Central memory CD4-positive, alpha-beta T cell (primary cell): Measurements from ENCODE around the gene MAP4K5.

Experiments
- DNase-seq: peaks from one replicate; pipeline ENCODE4 v3.0.0; 2022

The MAP4K5 gene

DNA sequence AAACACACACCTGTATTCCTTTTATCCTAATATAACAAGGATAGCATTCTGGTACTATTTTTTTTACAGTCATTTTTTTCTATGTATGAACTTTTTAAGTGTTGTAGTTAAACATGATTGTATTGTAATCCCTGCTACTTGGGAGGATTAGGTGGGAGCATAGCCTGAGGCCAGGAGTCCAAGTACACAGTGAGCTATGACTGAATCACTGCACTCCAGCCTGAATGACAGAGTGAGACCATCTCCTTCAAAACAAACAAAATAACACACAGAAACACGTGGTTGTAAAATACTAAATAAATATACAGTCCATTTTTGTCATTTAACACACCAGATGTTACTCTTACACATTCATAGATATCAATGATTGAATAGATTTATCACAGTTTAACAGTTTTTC lies 56.9 kb downstream of the MAP4K5 start:
- DNase-seq = no peak

DNA sequence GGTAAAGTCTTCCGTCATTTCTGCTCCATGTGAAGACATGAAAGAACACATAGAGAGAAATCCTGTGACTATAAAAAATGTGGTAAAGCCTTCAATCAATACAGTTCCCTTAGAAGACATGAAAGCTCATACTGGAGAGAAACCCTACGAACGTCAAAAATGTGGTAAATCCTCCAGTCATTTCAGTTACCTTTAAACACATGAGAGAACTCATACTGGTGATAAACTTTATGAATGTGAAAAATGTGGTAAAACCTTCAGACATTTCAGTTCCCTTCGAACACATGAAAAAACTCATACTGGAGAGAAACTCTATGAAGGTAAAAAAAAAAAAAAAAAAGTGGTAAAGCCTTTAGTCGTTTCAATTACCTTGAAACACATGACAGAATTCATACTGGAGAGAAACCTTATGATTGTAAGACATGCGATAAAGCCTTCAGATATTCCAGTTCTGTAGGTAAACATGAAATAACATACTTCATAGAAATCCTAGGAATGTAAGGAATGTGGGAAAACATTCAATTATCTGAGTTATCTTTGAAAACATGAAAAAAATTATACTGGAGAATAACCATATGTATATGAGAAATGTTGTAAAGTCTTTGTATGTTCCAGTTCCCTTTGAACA lies 60.4 kb downstream of the MAP4K5 start:
- DNase-seq = no peak

DNA sequence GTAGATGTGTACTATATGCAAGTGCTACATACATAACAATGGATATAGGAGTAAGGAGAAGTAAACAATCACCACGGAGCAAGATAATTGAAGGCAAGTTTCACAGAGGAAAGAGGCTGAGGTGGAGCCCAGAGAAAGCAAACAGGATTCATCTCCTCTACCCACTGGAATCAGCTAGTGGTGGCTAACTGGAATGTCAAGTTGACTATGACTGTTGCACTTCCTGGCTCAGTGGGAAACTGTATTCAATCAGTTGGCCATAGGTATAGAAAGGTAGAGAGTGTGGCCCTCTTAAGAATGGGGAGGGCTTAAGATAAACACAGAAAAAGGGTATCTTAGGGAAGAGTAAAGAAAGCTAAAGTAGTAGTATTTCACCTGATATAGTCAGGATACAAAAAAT lies 62.4 kb downstream of the MAP4K5 start:
- DNase-seq = no peak

DNA sequence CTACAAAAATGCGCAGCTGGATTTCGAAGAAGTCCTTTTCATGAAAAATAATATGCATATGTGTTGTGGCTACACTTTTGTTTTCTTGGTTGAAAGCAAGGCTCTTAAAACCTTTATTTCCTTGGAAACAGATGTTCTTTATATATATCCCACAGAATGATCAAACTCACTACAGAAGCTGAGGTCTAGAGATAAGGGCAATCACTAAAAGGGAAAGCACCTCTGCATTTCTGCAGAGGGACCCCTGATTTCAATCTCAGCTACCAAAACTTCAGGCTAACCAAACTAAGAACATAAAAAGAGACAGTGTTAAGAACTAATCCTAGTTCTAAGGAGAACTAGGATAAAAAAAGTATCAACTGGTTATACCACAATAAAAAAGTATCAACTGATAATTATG lies 70.3 kb downstream of the MAP4K5 start:
- DNase-seq = no peak

DNA sequence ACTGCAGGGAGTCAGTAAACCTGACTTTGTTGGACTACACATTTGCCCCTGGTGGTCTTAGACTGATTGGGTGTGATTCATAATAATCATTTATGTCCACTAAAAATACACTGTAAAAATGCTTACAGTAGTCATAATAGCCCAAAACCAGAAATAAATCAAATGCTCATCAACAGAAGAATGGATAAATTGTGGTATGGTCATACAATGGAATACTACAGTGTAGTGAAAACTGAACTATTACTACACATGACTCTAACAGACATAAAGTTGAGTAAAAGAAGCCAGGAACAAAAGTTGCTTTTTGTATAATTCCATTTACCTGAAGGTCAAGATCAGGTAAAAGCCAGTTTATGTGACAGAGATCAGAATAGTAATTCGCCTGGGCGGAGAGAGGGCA lies 78.5 kb downstream of the MAP4K5 start:
- no peak for DNase-seq

DNA sequence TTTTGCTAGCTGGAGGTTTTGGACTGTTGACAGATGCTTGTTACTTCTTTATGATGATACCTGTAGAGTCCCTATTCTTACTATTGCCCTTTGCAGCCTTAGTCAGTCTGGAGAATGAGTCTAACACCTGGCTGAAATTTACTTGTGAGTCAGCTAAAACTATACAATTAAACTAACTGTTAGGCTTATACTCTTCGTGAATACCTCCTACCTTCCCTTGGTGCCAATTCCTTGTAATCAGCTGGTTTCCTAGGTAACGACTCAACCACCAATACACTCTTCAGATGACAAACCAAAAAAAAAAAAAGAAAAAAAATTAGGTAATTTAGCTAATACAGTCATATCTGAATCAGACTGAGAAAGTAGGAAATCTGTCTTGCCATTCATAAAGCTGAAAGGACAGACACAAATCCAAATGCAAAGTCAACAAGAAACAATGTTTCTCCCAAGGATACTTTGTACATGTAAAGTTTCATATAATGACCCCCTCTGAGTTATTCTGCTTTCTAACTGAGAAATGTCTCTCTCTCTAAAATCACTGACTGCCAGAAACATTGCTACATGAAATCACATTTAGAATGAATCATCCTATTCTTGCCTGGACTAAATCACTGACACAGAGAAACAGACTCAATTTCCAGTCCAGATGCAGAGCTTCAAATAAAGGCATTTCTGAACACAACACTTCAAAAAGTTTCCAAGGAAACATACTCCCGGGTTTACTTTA lies 79.2 kb downstream of the MAP4K5 start:
- DNase-seq = no peak

DNA sequence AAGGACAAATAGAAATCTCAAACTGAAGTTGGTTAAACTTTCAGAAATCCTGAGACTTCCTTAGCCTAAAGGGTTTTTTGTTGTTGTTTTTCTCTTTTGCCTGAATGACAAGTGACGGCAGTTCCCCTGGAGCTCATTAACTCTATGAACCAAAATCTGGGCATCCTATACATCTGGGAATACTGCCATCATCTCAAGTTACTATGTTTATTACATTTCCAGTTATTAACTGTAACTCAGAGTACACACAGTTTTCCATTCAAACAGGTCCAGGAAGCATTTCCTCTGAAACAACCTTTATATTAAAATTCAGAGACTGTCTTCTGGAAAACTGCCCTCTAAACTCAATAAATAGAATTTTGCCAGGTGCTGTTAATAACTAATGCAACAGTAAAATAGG lies 80.1 kb downstream of the MAP4K5 start:
- no peak for DNase-seq

DNA sequence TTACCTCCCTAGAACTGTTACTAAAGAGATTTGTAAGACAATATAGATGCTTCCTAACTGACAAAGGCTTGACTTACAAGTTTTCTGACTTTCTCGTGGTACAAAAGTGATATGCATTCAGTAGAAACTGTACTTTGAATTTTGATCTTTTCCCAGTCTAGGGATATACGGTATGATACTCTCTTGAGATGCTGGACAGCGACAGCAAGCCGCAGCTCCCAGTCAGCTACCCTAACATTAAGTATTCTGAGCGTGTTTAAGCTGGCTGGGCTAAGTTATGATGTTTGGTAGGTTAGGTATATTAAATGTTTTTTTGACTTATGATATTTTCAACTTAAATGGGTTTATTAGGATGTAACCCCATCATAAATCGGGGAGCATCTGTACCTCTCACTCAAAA lies 80.5 kb downstream of the MAP4K5 start:
- no peak for DNase-seq

DNA sequence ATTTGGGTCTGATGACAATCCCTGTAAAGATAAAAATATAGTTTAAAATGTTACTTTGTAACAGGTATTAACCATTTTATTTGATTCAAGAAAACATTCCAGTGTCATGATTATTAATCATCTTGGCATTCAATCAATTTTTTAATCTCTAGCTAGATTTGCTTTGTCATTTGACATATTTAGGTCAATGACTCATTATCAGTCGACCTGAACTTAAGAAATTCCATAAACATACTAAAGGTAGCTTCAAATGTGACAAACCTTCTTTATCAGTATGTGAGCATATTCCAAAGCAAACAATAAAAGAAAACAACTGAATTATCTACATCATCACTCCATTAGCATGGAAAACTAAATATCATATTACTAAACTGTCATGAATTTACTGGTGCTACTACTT lies 84.9 kb downstream of the MAP4K5 start:
- no peak for DNase-seq

DNA sequence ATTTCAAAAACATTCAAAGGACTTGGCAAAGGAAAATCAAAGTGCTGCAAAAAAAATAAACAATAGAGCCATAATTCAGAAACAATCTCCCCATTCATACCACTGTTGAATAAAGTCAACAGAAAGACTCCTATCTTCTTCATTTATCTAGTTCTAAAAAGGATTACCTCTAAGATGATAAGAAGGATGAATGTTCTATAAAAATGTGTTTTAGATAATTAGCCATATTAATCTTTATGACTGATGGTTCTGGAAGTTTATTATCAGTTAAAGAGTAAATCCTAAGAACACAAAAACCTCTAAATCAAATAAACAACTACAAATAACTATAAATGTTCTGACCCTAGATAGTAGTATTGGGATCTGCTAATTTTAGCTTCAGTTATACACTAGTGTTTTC lies 97.8 kb downstream of the MAP4K5 start:
- no peak for DNase-seq

DNA sequence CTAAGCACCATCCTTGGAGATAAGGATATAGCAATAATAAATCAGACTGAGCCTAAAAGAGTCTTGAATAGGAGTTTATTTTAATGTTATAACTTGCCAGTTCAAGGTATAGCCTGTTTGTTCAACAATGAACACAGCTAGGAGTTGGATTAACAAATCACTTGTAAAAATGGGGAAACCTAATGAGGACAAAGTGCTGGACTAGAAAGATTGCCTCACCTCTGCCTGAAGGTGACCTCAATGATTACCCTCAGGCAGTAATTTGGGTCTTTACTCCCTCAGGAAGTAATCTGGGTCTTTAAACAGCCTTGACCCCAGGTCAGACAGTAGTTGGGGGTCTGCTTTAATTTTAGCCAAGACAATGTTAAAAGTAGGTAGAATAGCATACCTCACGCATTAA lies 100.2 kb downstream of the MAP4K5 start:
- no peak for DNase-seq

DNA sequence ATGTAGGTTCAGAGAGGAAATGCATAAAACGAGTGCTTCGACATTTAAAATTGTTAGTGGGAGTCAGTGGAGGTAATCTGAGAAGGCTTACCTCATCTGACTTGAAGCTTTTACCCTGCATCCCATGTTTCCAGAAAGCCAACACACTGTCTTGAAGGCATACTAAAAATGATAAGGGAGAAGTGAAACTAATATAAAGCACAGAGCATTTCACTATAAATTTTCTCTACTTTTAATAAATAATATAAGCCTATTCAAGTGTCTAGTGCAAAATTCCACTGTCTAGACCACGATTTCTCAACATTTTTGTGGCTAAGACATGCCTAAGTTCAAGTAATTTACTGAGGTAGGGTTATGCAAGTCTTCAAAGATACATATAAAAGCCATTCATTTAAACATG lies 106.6 kb downstream of the MAP4K5 start:
- no peak for DNase-seq

DNA sequence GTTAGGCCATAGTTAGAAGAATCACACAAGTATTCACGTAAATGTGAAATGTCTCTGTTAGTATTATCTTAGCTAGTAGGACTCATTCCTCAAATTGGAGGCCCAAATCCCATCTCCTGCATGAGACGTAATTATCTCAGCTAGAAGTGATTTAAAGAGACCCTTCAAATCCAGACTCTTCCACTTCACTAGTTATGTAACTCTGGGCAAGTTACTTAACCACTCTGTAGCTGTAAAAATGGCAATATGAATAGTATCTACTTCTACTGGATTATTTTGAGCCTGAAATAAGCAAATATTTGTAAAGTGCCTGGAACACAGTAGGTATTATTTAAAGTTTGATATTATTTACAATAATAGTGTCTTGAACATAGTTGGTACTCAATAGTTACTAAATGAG lies 107.3 kb downstream of the MAP4K5 start:
- DNase-seq = no peak

DNA sequence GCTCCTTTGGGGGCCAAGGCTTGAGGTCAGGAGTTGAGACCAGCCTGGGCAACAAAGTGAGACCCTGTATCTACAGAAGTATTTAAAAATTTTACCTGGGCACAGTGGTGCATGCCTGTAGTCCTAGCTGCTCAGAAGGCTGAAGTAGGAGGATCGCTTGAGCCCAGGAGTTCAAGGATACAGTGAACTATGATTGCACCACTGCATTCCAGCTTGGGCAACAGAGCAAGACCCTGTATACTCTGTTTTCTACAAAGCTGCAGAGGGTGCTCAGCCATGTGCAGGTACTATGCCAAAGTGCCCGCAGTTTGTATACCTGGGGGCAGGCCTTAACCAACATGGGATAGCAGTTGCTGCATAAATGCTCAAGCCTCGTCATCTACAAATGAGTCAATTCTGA lies 108.8 kb downstream of the MAP4K5 start:
- DNase-seq = no peak

DNA sequence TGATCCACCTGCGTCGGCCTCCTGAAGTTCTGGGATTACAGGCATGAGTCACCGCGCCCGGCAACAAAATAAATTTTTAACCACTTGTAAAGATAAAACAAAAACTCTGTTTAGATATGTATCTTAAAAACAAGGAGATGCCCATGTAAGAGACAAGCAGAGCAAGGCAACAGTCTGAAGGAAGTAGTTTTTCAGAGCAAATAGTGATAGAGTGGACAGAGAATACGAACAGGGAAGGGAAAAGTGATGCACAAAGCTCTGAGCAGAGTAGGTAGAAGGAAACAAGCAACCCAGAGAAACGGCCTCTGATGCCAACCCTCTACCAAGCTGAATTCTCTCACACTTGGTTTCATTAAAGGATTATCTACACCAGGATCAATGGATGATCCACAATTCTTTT lies 110.9 kb downstream of the MAP4K5 start:
- DNase-seq = no peak

DNA sequence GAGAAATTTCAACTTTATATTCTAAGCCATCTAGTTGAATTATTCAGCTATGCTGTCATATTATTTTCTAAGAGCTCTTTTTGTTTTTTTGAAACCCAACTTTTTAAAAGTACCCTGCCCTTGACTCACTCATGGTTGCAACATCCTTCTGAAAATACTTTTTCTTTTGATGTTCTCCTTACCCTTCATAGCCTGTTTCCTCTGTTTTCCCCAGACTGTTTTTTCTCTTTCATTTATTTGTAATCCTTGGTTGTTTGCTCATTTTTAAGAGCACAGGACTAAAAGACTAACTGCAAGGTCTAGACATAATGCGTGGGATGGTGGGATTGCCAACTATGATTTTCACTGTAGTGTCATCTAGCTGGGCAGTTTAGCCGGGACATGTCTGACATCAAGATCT lies 114.5 kb downstream of the MAP4K5 start:
- DNase-seq = no peak

DNA sequence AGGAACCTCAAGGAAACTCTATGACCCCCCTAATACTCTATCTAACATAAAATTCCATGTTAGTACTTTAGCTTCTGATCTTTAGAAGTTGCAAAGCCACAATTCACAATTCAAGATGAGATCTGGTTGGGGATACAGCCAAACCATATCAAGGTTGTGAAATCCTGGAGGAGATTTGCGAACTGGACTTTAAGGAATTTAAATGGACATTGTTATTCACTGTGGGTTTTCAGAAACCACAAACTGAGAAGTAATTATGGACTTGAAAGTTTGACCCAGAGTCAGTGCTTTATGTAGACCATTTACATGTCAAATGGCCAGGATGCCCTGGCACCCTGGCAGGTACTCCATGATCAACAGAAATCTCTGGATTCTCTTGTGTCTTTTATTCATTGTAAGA lies 121.4 kb downstream of the MAP4K5 start:
- DNase-seq = no peak

DNA sequence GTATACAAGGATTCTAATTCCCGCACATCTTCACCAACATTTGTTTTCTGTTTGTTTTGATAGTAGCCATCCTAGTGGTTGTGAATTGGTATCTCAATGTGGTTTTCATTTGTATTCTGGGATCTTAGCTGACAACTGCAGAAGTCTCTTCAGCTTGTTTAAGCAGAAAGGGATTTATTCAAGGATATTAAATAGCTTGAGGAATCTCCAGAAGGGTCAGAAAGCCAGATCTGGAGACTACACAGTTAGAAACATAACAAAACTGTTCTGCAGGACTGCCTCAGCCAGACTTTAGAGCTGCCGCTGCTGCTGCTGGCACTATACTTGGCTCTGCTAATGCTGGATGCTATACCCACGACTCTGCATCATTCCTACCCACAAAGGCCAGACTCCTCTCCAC lies 122.3 kb downstream of the MAP4K5 start:
- DNase-seq = no peak

DNA sequence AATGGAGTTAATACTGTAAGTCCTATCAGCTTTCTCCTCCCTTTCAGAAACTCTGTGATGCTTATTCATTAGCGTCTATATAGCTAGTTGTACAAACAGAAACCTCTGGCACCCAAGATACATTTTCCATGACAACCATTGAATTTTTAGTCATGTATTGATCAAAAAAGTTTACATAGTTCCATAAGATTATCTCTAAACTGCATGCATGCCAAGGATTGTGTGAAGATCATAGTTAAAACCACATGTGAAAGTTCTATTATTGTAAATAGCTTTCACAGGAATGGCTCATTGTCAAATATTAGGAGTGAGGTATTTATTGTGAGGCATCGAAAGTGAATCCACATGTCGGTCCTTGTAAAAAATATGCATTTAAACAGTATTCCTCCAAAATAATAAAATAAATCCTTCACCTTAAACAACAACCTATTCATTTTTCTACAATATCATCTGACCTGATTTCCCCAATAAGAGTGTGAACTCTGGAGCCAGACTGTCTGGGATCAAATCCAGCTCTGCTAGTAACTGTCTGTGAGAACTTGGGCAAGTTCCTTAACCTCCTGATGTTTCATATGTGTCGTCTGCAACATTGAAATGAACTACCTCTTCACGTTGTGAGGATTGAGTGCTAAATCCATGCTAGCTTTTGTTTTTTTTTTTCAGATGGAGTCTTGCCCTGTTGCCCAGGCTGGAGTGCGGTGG lies 125.1 kb downstream of the MAP4K5 start:
- no peak for DNase-seq

DNA sequence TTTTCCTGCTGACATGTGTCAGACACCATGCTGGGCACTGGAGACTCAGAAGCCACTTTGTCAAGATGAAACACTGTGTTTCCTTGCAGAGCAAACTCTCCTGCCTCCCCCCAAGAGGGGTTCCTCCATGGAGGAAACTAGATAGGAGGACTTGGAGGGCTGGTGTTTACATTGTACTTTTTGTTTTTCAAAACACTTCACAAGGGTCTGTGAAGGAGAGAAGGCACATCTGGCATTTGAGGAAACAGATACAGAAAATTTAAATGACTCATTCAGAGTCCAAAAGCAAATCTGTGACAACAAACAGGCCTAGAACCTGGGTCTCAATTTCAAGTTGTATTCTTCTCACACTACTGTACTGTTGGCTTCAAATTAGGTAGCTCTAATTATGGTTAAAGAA lies 128.9 kb downstream of the MAP4K5 start:
- DNase-seq = no peak

DNA sequence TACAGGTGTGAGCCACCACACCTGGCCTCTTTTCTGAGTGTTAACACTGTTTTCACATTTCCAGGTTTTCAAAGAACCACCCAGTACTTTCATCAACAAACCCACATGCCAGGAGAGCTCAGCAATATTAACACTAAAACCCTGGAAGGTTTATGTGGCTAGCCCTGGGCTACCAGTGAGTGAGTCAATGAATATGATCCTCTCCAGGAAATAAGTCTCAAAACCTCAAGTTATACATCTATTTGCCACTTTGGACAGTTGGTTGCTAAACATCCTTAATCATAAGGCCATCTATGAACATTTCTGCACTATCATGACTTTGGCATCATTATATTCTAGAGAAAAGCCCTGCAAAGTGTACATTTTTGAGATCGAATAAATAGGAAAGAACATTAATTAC lies 129.4 kb downstream of the MAP4K5 start:
- DNase-seq = no peak

DNA sequence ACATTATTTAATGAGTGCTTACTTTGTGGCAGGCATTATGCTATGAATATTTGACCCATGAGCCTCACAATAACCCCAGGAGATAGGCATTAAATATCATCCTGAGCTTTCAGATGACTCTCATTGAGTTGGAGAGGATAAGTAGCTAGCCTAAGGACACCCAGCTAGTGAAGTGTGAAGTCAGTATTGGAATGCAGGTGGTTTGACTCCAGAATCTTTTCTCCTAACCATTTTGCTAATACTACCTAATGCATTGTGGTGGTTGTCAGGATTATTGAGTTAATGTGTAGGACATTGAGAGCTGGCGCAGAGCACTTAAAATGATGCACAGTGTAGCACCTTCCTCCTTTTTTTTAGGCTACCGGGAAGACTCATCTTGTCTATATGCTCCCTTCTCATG lies 131.9 kb downstream of the MAP4K5 start:
- DNase-seq = no peak

DNA sequence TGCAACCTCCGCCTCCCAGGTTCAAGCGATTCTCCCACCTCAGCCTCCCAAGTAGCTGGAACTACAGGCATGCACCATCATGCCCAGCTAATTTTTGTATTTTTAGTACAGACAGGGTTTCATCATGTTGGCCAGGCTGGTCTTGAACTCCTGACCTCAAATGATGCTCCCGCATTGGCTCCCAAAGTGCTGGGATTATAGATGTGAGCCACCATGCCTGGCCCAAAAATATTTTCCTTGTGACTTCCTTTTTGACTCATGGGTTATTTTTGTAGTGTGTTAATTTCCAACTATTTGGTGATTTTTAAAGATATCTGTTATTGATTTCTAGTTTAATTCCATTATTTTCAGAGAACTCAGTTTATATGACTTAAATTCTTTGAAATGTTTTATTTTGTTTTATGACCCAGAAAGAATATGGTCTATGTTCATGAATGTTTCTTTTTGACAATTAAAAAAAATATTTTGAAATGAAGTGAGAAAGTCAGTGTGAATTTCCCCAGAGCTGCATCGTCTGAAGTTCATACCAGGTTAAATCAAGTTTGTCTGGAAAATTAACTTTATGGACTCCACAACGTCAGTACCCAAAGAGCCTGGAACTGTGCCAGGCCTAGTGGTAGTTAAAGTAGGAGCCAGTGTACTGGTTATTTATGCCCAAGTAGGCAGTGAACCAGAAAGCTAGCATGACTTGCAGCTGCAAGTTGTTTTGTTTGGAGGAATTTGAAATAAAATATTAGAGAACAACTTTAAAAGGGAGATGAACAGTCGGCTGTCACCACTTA lies 132.9 kb downstream of the MAP4K5 start:
- no peak for DNase-seq

DNA sequence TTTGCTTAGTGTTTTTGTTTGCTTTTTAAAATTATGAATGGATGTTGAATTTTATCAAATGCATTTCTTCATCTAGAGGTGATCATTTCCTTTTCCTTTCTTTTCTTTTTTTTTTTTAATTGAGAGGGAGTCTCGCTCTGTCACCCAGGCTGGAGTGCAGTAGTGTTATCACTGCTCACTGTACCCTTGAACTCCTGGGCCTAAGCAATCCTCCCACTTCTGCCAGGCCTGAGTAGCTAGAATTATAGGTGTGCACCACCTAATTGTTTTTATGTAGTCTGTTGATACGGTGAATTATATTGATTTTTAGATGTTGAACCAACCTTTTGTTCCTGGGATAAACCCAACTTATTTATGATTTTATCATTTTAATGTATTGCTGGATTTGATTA lies 134.2 kb downstream of the MAP4K5 start:
- DNase-seq = no peak
